Stimulated activated CD8-positive, alpha-beta memory T cell treated with anti-CD3 and anti-CD28 coated beads, Interleukin-12 subunit alpha, Interleukin-12 subunit beta, amount 100 ng/mL, for 4 hours (primary cell): ENCODE results near the gene MDN1.
A peak's percentile ranks its signal among the peaks of the same experiment; 100 is the strongest.
"Not testable (repeated sequence)": the region's sequence is repeated elsewhere in the genome, so short reads cannot be mapped to it uniquely, and the experiment has no call there.

Experiments used
- DNase-seq: peaks from one replicate; pipeline ENCODE4 v3.0.0-alpha.2; 2020; ENCODE audit warnings: low read depth

The MDN1 gene

GRCh38 chr6:89643406-89643805, 176.2 kb downstream of the MDN1 start:
- no peak for DNase-seq

- no peak for DNase-seq
Measured at GRCh38 chr6:89642956-89643355, 176.6 kb downstream of the MDN1 start.

GRCh38 chr6:89641581-89641980, 178.0 kb downstream of the MDN1 start:
- not testable (repeated sequence) for DNase-seq

- no peak for DNase-seq
Measured at GRCh38 chr6:89640804-89641203, 178.8 kb downstream of the MDN1 start.

- DNase-seq, result peak; percentile 85
Measured at GRCh38 chr6:89638320-89639195, 181.0 kb downstream of the MDN1 start, which contains the start of gene LYRM2. Gene LYRM2, minus strand, starts transcription at chr6:89638747. Its CDS starts 31 bp downstream, at chr6:89638716.

- no peak for DNase-seq
Measured at GRCh38 chr6:89637960-89638319, 181.7 kb downstream of the MDN1 start.

GRCh38 chr6:89636412-89636811, 183.2 kb downstream of the MDN1 start:
- not testable (repeated sequence) for DNase-seq

- DNase-seq, result no peak
Measured at GRCh38 chr6:89630488-89630887, 189.1 kb downstream of the MDN1 start.

GRCh38 chr6:89623749-89624148, 195.8 kb downstream of the MDN1 start:
- DNase-seq, result no peak

GRCh38 chr6:89619567-89619966, 200.0 kb downstream of the MDN1 start:
- DNase-seq, result no peak

- DNase-seq, result no peak
Measured at GRCh38 chr6:89618026-89618425, 201.6 kb downstream of the MDN1 start.

GRCh38 chr6:89616531-89616930, 203.1 kb downstream of the MDN1 start:
- DNase-seq, result no peak

GRCh38 chr6:89615882-89616281, 203.7 kb downstream of the MDN1 start:
- no peak for DNase-seq

- DNase-seq, result no peak
Measured at GRCh38 chr6:89613790-89614189, 205.8 kb downstream of the MDN1 start.

GRCh38 chr6:89612121-89612520, 207.5 kb downstream of the MDN1 start:
- no peak for DNase-seq

GRCh38 chr6:89611666-89612065, 207.9 kb downstream of the MDN1 start:
- DNase-seq, result no peak

GRCh38 chr6:89610149-89610642, 209.4 kb downstream of the MDN1 start:
- DNase-seq, result peak; percentile 57

- no peak for DNase-seq
Measured at GRCh38 chr6:89605861-89606260, 213.7 kb downstream of the MDN1 start.

- no peak for DNase-seq
Measured at GRCh38 chr6:89604653-89605052, 214.9 kb downstream of the MDN1 start.

- DNase-seq, result no peak
Measured at GRCh38 chr6:89602166-89602565, 217.4 kb downstream of the MDN1 start.

GRCh38 chr6:89599727-89600126, 219.9 kb downstream of the MDN1 start:
- DNase-seq, result no peak

GRCh38 chr6:89597988-89598387, 221.6 kb downstream of the MDN1 start:
- no peak for DNase-seq

- DNase-seq, result no peak
Measured at GRCh38 chr6:89597372-89597771, 222.2 kb downstream of the MDN1 start.

- DNase-seq, result no peak
Measured at GRCh38 chr6:89596484-89596883, 223.1 kb downstream of the MDN1 start.
